OCI-LY1 (cell line): ENCODE data around the gene CMTM8.

Source experiments
- H2AFZ ChIP-seq: fragments of 200-600 bp; sonication (generic), shearing (Covaris generic); 2 replicates; pipeline ENCODE4 v1.6.0; 2014; ENCODE audit warnings: antibody characterized with exemption, mild to moderate bottlenecking, low read length
- H3F3A ChIP-seq: fragments of 200-600 bp; sonication (generic), shearing (Covaris generic); 2 replicates; pipeline ENCODE4 v1.6.0; 2014; ENCODE audit warnings: mild to moderate bottlenecking, antibody characterized with exemption, low read length, moderate library complexity; ENCODE audit not compliant: insufficient read depth
- H3K27ac ChIP-seq: fragments of 200-600 bp; sonication (generic); 2 replicates; pipeline ENCODE4 v1.5.1; 2014; ENCODE audit warnings: low read length, mixed run types, mild to moderate bottlenecking, low read depth; ENCODE audit not compliant: poor library complexity, severe bottlenecking
- H3K27me3 ChIP-seq: fragments of 200-600 bp; sonication (generic); 2 replicates; pipeline ENCODE4 v1.6.0; 2014; ENCODE audit warnings: antibody characterized with exemption, mild to moderate bottlenecking, low read length, moderate library complexity; ENCODE audit not compliant: insufficient read depth
- H3K36me3 ChIP-seq: fragments of 200-600 bp; sonication (generic); 2 replicates; pipeline ENCODE4 v1.6.1; 2014; ENCODE audit warnings: mild to moderate bottlenecking, antibody characterized with exemption, low read length, moderate library complexity, mixed read lengths; ENCODE audit not compliant: insufficient read depth
- H3K4me1 ChIP-seq: fragments of 200-600 bp; sonication (generic); 2 replicates; pipeline ENCODE4 v1.5.1; 2014; ENCODE audit warnings: mild to moderate bottlenecking, low read length, moderate library complexity; ENCODE audit not compliant: insufficient read depth, severe bottlenecking
- H3K4me2 ChIP-seq: fragments of 200-600 bp; sonication (generic), shearing (Covaris generic); 2 replicates; pipeline ENCODE4 v1.6.1; 2014; ENCODE audit warnings: low read length
- H3K4me3 ChIP-seq: fragments of 200-600 bp; sonication (generic); 2 replicates; pipeline ENCODE4 v1.5.1; 2014; ENCODE audit warnings: low read length, low read depth, mild to moderate bottlenecking, mixed read lengths; ENCODE audit not compliant: poor library complexity, severe bottlenecking
- H3K79me2 ChIP-seq: fragments of 200-600 bp; shearing (Covaris generic); 2 replicates; pipeline ENCODE4 v1.6.1; 2016; ENCODE audit warnings: mixed run types, low read length, mixed read lengths; ENCODE audit not compliant: insufficient read depth
- H3K9ac ChIP-seq: fragments of 200-600 bp; sonication (generic), shearing (Covaris generic); 2 replicates; pipeline ENCODE4 v1.6.1; 2014; ENCODE audit warnings: mild to moderate bottlenecking, low read length, mixed read lengths
- H3K9me2 ChIP-seq: fragments of 200-600 bp; sonication (generic), shearing (Covaris generic); 2 replicates; pipeline ENCODE4 v1.6.1; 2014; ENCODE audit warnings: low read depth, mild to moderate bottlenecking, low read length, mixed read lengths
- H3K9me3 ChIP-seq: fragments of 200-600 bp; shearing (Covaris generic); 2 replicates; pipeline ENCODE4 v1.6.1; 2014; ENCODE audit warnings: low read length, mixed read lengths
- H4K20me1 ChIP-seq: fragments of 200-600 bp; sonication (generic), shearing (Covaris generic); 2 replicates; pipeline ENCODE4 v1.6.0; 2016; ENCODE audit warnings: mild to moderate bottlenecking, low read length; ENCODE audit not compliant: insufficient read depth
- CTCF ChIP-seq: fragments of 200-600 bp; sonication (generic), shearing (Covaris generic); IDR thresholded peaks from 2 replicates; pipeline ENCODE4 v1.5.1; 2017; ENCODE audit warnings: mild to moderate bottlenecking, antibody characterized with exemption, low read length, moderate library complexity, mixed read lengths
- EZH2 ChIP-seq: fragments of 200-600 bp; sonication (generic), shearing (Covaris generic); IDR thresholded peaks from 2 replicates; pipeline ENCODE4 v1.8.0; 2017; ENCODE audit warnings: borderline replicate concordance, mixed run types, mild to moderate bottlenecking, antibody characterized with exemption, low read length, moderate library complexity, mixed read lengths

The CMTM8 gene

DNA sequence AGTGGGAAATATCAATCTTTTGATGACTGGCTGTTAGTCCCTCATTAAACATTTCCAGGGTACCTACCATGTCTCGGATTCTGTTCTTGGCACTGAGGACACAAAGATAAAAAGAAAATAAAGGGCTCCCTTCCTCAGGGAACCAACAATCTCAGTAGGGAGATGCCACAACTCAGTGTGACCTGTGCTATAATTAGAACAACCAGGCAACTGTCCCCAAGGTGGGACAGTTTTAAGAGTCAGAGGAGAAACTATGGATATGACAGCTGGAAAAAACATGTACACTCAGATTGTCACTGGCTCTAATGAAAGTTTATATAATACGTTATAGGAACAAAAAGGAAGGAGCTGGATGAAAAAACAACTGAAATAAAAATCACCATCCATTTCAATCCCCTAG, 23.3 kb upstream of the CMTM8 start:
- Histone ChIP-seq H3K9me2 (no peaks in the 10 kb centered on the region), H2AFZ (no peak overlapping the region), H3K4me2 (no peak overlapping the region)

GRCh38 chr3:32216172-32216783, 22.2 kb upstream of the CMTM8 start:
- Histone ChIP-seq H4K20me1 (no peaks in the 10 kb centered on the region), H3K9me2 (no peaks in the 10 kb centered on the region), H3K4me2 (no peak overlapping the region), H3K4me1 (no peaks in the 10 kb centered on the region), H3K36me3 (no peaks in the 10 kb centered on the region), H3K27ac (no peak overlapping the region), H3K27me3 (no peaks in the 10 kb centered on the region), H3K9ac (no peak overlapping the region), H3K9me3 (no peaks in the 10 kb centered on the region), H3K79me2 (no peaks in the 10 kb centered on the region), H2AFZ (no peak overlapping the region), H3F3A (no peaks in the 10 kb centered on the region), H3K4me3 (no peak overlapping the region)
- no peak for TF ChIP-seq CTCF

More for the DNA sequence above, 23.3 kb upstream of the CMTM8 start:
- H3F3A ChIP-seq: no peaks in the 10 kb centered on the region
- H3K4me3 ChIP-seq: no peak overlapping the region
- no peaks in the 10 kb centered on the region for H3K36me3 ChIP-seq
- H3K9ac ChIP-seq: no peak overlapping the region
- H3K4me1 ChIP-seq: no peaks in the 10 kb centered on the region
- no peaks in the 10 kb centered on the region for H3K79me2 ChIP-seq
- TF ChIP-seq CTCF (no peak), EZH2 (no peak)
- no peak overlapping the region for H3K27ac ChIP-seq
- no peaks in the 10 kb centered on the region for H3K27me3 ChIP-seq
- no peaks in the 10 kb centered on the region for H4K20me1 ChIP-seq
- no peaks in the 10 kb centered on the region for H3K9me3 ChIP-seq

DNA sequence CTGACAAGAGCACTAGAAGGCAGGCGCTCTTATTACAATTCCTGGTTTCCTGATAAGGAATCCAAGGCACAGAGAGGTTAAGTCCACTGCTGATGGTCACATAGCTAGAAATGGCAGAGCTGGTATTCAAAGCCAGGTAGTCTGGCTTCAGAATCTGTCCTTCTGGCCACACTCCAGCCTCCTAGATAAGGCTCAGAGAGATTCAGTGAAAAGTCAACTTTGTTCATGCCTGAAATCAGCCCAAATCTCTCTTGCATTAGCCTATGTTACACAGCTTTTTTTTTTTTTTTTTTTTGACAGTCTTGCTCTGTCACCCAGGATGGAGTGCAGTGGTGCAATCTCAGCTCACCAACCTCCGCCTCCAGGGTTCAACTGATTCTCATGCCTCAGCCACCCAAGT, 21.1 kb upstream of the CMTM8 start:
- no peaks in the 10 kb centered on the region for H4K20me1 ChIP-seq
- H3K36me3 ChIP-seq: no peaks in the 10 kb centered on the region
- H2AFZ ChIP-seq: no peak overlapping the region
- no peak overlapping the region for H3K9ac ChIP-seq
- no peaks in the 10 kb centered on the region for H3K9me3 ChIP-seq
- H3K79me2 ChIP-seq: no peaks in the 10 kb centered on the region
- no peak overlapping the region for H3K27ac ChIP-seq
- no peak for TF ChIP-seq EZH2
- no peak for TF ChIP-seq CTCF
- no peaks in the 10 kb centered on the region for H3K4me1 ChIP-seq
- no peaks in the 10 kb centered on the region for H3F3A ChIP-seq
- no peaks in the 10 kb centered on the region for H3K27me3 ChIP-seq
- no peak overlapping the region for H3K4me3 ChIP-seq
- H3K9me2 ChIP-seq: no peaks in the 10 kb centered on the region
- H3K4me2 ChIP-seq: no peak overlapping the region
